Left hindlimb (tissue), 1 donor: ENCODE data around the gene SEC24D.

Source experiments
- DNase-seq: peaks from one replicate; pipeline ENCODE4 v3.0.0-alpha.2; 2018

The SEC24D gene

DNA sequence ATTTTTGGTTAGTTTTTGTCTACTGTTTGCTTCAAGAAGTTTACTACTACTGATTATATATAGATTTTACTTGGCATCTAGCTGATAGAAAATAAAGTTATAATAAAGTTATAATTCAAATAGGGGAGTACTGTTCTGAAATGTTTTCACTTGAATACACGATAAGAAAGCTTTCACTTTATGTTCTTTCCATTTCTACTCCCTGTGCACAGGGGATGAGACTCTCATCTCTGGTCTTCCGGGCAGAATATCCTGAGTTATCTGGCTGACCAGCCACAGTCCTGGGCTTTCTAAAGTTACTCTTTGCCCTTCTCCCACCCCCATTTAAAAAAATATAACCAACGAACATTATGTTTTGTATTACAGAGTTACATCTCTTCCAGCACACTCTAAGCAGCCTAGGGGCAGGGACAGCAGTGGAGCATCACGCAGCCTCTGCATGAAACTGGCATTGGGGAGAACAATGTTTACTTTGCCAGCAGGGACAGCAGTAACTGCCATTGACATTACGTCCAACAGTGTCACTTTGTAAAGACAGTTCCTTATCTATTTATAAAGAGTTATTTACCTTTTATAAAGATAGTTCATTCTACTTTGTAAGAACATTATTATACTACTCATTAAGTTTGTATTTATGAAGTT, 86.5 kb downstream of the SEC24D start:
- DNase-seq, result no peak

DNA sequence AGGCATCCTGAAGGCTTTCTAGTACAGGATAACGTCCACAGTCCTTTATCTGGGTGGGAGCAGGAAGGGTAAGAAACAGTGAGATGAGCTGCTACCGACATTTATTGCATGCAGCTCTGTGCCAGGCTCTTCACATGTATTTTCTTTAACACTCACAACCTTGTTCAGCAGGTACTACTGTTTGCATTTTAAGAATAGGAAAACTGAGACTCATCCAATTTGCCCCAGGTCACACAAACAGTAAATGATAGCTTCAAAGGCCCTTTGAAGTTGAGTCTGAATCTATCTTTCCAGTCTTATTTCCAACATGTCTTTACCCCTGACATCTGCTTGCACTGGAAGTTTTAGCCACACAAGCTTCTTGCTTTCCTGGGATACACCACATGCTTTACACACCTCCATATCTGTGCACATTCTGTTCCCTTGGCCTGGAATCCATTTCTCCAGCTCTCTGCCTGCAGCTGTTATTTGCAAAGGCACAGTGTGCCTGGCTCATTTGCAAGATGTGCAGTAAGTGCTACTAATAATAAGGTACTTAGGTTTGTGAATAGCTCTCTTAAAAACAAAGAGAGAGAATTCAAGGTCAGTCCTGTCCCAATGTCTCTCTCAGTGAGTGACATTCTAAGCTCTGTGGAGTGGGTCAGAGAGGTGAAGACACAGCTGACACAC, 89.5 kb downstream of the SEC24D start:
- no peak for DNase-seq

DNA sequence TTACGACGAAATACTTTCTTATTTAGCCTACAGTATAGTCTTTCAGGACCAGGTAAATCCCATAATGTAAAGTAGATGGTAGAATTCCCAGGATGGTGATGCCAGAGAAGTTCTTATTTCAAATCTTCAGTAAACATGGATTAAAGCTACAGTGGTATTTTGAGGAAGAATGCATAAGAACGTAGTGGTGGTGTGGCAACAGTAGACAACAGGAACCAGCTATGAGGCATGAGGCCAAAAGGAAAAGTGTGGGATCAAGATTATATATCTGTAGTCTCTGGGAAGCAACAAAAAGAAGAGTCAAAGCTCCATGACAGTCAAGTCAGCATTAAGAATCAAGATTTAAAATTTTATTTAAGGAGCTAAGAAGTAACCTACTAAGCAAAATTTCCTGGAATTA, 90.6 kb downstream of the SEC24D start:
- DNase-seq, result no peak

DNA sequence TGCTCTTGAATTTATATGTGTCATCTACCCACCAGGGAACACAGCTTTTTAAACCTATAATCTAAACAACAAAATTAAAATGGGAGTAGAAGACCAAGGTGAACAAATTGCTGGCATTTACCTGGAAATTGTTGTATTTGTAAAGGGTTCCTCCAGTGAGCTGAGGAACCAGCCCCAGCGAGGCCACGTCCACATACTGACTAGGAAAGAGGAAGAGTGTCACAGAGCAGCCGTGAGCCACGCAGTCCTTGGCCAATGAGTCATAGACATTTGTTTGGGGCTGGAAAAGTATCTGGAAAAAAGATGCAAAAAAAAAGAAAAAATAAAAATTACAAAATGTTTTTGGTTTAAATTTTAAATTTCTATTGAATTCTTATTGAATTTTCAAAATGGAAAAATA, 92.1 kb downstream of the SEC24D start:
- no peak for DNase-seq

DNA sequence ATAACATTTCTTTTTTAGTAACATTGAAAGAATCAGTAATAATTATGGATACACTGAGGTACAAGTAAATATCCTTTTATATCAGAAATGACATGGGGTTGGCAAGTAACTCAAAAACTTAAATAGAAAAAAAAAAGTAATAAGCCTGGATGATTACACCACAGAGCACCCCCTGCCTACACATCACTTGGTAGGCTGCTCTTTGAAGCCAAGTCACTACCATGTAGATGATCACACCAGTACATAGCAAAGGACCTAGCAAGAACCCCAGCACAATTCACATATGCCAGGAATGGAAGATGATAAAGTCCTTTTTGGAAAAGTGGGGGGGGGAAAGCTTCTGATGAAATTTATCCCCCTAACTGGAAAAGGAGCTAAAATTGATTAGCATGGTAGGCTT, 93.9 kb downstream of the SEC24D start:
- no peak for DNase-seq

DNA sequence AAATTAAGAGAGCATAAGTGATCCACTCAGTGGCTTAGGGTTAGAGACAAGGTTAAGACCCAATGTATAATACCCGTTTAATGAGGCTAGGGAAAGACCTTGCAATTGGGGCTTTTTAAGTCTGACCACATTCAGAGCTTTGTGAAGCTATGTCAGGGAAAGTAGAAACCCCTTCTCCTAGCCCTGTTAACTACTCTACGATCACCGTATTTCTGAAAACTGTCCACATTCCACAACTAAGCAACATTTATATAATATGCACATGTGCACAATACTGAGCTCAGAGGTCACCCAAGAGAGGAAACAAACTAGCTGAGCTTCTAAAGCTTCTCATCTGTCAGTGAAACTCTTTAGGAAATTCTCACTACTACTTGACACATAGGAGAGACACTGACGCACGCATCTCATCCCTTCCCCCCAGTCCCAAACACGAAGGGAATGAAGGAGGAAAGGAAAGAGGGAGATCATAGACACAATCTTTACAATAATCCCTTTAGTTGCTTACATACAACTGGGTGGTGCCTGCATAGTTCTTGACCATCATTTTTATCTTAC, 94.5 kb downstream of the SEC24D start:
- no peak for DNase-seq

DNA sequence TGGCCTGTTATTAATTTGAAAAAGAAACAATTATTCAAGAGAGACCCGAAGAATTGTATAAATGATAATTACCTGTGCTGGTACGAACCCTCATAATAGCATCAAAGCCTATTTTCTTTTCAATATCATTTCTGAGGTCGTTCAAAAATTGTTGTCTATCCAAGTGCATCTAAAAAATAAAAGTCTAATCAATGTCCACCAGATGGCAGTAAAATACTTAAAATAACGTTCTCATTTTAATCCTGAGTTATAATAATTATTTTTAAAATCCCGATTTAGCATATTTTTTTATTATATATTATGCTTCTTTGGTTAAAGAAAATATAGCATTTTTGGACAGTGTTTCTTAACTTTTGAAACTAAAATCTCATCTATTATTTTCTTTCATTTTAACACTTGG, 95.1 kb downstream of the SEC24D start:
- no peak for DNase-seq

DNA sequence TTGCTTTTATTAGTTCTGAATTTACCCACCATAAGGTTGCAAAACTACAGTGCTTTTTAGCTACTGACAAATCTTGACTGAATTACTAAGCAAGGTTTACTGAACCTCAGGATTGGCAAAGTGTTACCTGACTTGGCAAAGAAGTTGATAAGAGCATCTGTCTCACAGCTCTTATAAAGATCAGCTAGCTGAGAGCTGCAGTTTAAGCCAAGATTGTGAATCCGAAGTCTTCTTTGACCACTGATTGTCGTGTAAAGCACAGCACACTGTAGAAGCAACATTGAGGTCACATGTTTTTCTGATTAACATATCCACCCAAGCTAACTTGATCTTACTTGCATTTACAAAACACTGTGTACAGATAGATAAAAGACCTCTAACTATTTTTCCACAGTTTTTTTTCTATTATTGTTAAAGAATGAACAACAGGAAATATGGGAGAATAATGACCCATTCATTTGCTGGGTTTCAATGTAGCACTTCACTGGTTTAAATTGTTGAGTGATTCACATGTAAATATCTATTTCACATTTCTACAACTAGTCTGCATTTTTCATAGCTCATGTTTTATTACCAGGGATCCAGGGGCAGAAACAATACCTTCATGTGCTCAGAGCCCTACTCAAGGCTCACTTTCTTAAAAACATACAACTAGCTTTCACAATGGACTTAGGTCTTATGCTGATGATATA, 96.8 kb downstream of the SEC24D start:
- DNase-seq, result no peak

DNA sequence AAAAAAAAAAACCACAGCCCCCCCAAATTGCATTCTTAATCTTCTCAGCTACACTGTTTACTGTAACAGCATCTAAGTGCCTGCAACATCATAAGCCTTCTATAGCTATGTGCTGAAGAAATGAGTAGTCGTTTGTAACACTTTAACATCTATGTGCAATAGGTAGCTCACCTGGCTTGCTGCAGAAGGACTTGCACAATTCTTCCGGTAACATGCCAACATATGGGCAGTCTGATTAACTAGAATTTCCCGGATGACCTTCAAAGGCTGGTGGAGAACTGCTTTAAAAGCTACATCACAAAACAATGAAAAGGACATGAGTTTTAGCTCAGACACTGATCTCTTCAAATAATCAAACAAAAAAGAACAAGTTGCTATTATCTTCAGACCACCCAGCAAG, 97.8 kb downstream of the SEC24D start:
- DNase-seq, result no peak

DNA sequence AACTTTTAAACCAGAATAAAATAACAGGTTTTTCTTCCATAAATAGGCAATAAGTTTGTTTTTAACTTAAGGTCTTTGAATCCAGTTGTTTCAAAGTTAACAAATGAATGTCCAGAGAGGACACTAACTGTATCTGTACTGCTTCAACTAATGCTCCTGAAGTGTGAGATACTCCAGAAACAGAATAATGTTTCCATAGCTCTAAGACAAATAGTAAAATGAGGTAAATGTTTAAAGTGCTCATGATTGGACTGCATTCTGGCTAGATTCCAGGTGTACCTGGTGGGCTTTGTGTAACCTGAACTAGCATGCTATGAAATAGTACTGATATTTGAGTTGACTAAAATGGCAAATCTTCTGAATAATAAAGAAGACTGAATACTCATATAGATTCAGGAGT, 99.0 kb downstream of the SEC24D start:
- no peak for DNase-seq

DNA sequence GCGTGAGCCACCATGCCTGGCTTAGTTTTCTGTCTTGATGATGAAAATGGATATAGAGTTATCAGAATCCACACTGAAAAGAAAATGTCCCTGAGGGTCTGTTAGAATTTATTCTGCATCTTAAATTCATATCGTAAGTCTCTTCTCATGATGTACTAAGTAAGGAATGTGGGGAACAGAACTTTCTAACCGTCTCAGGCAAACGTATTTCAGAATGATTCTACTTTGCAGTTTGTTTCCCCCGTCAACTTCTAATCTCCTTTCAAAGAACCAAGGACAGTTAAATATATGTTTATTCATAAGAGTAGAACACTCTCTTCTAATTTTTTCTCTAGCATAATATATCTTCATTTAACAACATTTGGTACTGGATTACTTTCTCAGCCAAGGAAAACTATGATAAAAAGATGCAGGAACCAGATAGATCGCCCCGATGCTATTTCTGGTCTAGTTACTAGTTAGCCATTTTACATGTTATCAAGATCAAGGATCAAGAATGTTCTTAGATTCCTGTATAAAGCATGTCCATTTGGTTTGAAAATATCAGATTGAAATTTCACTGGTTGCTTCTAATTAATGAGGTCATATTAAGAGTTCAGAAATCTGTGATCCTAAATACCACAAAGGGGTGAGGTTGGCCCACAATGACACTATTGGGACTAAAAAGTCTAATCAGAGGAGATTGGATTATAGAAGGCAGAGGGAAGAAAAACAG, 101.3 kb downstream of the SEC24D start:
- DNase-seq, result no peak

DNA sequence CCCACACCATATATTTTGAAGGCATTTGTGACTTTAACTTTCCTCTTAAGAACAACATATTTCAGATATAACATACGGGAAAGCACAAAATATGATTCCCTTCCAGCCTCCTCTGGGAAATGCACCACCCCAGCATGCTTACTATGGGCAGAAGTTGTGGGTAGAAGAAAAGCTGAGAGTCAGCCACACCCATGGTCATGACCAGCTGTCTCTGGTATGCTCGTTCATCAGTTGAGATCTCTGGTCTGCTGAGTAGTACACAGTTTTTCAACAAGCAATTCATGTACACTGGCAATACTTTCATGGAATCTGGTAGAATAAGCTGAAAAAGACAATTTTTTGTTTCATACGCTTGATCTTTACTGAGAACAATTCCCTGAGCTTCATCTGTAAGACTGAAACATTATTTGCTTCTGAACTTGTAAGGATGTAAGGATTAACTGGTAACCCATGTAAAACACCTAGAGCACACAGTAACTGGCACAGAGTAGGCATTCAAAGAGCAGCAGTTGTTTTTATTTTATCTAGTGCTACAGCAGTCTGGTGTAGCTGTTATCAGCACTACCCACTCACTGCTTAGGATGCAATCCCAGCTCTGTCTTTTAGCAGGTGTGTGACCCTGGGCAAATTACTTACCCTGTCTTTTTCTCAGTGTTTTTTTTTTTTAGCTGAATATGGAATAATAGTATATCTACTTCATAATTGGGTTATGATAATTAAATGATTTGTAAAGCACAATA, 103.2 kb downstream of the SEC24D start:
- DNase-seq, result no peak

DNA sequence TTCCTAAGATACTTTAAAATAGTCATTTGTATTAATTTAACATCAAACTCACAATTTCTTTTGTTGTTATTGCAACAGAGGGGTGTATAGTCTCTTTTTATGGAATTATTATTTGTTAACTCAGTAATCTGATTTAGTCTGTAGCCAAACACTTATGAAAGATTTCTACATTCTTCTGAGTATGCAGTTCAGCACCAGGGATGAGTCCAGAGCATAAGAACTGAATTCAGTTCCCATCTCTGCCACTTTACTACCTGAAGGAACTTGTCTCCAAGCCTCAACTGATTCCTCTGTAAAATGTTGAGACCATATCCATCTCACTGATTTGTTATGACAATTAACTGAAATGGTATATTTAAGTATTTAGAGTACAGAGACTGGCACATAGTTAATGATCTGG, 105.2 kb downstream of the SEC24D start:
- no peak for DNase-seq

DNA sequence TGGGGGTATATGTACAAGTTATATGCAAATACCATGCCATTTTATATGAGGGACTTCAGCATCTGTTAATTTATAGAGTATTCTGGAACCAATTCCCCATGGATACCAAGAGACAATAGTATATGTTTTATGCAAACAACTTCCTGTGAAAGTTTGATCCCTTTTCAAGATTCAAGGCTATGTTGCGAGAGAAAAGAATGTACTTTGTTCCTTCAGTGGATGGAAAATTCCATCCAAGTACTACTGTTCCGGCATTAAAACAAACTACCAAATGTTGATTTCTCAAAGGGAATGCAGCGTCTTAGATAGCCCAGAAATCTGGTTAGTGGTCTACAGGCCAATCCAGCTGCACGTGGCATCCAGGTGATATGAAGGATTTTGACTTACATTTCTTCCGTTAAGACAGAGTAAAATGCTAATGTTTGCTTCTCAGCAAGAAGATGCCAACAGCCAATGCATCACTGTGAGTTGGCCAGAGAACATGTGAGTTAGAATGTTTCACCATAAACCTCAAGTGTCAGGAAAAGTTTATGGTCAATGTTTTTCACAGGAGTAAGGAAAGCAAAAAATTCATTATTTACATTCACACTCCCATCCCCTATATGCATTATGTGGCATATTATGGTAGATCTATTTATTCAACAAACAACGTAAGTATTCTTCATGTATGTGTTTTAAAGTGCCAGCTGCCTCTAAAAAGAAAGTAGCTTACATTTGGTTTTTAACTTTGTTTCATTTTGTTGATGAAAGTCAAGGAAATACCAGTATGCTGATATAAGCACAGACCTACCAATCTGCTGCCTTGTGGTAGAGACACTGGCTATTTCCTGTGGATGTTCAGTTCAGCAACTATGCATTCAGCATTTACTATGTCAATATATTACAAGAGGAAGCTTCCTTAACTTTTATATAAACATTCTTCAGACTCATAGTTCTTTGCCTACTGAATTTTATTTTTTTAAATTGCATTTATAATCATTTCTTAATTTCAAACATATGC, 106.3 kb downstream of the SEC24D start:
- no peak for DNase-seq

DNA sequence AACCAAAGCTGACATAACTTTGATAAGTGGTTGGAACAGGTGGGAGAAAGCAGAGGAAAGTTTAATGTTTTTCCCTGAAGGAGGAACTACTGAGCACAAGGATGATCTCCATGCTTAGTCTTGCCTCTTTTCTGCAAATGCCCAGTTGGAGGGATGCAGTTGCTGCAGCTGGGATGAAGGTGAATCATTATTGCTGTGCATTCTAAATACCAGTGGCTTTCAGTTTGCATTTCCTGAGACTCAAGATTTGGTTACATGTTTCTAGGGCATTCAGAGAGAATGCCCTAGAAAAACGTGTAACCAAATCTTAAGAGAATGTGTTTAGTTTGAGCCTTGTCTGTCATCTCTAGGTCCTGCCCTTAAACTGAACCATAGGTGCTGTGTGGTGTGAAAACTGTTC, 108.6 kb downstream of the SEC24D start:
- DNase-seq, result no peak

DNA sequence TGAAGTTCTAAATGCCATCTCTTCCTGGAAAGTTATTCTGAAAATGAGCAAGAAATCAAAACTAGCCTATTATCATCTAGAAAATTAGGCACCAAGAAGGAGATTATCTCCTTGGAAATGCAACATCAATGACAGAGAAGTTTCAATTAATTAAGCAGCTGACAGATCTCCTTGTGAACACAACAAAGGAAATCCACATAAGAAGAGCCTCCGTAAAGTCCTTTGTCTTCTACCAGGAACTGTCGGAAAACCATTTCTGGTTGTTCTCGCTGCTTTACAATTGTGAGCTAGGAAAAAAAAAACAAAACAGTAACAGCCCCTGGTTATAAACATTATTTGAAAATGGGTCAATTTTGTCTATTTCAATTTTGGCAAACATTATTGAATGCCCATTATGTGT, 112.6 kb downstream of the SEC24D start:
- DNase-seq, result no peak

DNA sequence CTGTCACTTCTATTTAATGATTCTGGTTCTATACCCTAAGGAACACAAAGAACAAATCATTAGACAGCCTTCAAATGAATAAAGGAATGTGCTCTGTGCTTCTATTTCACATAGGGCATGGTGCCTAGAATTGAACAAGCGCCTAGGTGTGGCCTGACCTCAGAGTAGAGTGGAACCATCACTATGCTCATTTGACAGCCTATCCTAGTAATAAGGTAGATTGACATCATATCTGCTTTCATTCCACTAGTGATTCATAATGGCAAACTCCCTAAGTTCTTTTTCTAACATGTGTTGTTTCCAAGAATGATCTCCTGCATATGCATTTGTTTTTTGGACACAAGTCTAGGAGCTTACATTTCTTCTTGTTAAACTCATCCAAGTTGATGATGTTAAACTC, 114.2 kb downstream of the SEC24D start:
- DNase-seq, result no peak

DNA sequence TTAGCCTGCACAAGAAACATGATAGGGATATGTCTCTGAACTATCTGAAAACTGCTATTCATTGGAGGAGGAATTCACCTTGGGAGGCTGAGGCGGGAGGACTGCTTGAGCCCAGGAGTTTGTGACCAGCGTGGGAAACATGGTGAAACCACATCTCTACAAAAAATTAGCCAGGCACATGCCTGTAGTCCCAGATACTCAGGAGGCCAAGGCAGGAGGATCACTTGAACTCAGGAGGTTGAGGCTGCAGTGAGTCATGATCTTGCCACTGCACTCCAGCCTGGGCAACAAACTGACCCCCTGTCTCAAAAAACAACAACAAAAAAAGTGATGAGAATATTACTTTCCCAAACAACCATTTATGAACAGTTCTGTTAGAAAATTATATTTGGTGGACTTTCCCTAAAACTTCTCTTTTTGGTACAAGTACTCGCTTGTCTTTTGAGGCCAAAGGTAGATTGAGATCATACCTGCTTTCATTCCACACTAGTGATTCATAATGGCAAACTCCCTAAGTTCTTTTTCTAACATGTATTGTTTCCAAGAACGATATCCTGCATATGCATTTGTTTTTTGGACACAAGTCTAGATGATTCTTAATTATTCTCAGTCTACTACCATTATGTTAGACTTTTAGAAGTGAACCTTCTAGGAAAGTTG, 117.3 kb downstream of the SEC24D start:
- no peak for DNase-seq

DNA sequence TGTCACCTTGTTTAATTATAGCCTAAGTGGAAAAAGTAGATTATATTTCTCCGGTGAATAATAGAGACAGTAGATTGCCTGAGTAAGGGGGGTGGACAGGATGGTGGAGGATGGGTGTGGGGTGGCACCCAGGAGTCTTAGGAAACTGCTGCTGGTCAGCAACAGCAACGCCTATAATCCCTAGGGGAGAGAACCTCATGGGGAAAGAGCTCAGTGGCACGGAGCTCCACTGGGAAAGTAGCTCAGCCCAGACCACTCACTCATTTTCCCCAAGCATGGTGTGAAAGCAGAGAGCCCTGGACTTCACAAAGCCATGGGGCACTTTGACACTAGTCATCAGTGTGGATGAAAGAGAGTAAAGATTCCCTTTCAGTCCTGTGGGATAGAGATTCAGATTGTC, 119.6 kb downstream of the SEC24D start:
- no peak for DNase-seq

DNA sequence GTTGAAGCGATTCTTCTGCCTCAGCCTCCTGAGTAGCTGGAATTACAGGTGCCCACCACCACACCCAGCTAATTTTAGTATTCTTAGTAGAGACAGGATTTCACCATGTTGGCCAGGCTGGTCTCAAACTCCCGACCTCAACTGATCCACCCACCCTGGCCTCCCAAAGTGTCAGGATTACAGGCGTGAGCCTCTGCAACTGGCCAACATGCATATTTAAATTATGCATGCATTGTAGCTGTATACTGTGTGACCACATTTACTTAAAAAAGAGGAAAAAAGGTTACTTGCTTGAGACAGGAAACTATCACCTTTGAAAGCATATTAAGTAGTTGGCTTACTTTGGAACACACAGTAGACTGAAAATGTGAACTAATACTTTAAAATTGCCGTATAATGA, 121.2 kb downstream of the SEC24D start:
- no peak for DNase-seq

DNA sequence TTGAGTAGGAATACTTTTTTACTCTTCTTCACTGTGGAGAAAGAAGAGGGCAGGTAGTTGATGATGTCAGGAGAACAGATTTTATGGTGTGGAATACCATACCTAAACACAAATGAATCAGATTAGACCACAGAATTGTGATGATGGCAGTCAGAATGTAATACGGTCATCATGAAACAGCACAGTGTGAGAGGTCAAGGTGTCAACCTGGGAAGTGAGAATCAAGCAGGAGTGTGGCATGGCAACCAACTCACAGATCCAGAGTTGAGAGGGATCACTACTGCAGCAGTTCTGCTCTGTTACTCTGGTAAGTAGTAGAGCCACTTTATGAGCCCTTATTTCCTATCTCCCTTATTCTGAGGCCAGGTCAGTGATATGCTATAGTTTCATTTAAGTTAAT, 123.1 kb downstream of the SEC24D start:
- no peak for DNase-seq
